Right lobe of liver (tissue), 6 donors: ENCODE measurements around the gene RELN. TPM values are rescaled to one million over a fixed set of nuclear protein-coding genes. Genes with fewer than 3 reads are reported as not detected.

Experiments
- ATAC-seq, 4 donors: fragments of 200-7000 bp; cut with Tn5 transposase; one replicate each; pipeline ENCODE4 v1.9.1; 2020; ENCODE audit warnings: mild to moderate bottlenecking in 4 of 4, moderate library complexity in 4 of 4
- DNase-seq, 3 donors: peaks; one replicate each; pipeline ENCODE4 v3.0.0-alpha.2; 2020
- H3K27ac ChIP-seq, 3 donors: fragments of 200-600 bp; one replicate each; pipeline ENCODE4 v1.8.0; 2022
- H3K27me3 ChIP-seq, 2 donors: fragments of 200-600 bp; one replicate each; pipeline ENCODE4 v1.8.0; 2022
- H3K36me3 ChIP-seq, 4 donors: fragments of 200-600 bp; sonication (generic) in 1 of 4; one replicate each; pipeline versions ENCODE4 v1.5.1 to v1.8.0; 2017 to 2022; ENCODE audit warnings: control low read depth in 1 of 4
- H3K4me1 ChIP-seq, 4 donors: fragments of 200-600 bp; sonication (generic) in 1 of 4; one replicate each; pipeline versions ENCODE4 v1.5.1 to v1.8.0; 2017 to 2022; ENCODE audit warnings: control low read depth in 1 of 4
- H3K4me3 ChIP-seq, 3 donors: fragments of 200-600 bp; one replicate each; pipeline ENCODE4 v1.8.0; 2022
- H3K9me3 ChIP-seq, 4 donors: fragments of 200-600 bp; sonication (generic) in 1 of 4; one replicate each; pipeline versions ENCODE4 v1.5.1 to v1.8.0; 2017 to 2022; ENCODE audit warnings: control low read depth in 1 of 4
- CTCF ChIP-seq, 4 donors: fragments of 200-600 bp in 3 of 4; fragments of 450-650 bp in 1 of 4; IDR thresholded peaks; one replicate each; pipeline versions ENCODE4 v1.5.1 to v1.8.0; 2016 to 2022; ENCODE audit warnings: antibody characterized with exemption in 4 of 4, mild to moderate bottlenecking in 2 of 4
- POLR2A ChIP-seq: fragments of 450-650 bp; IDR thresholded peaks from one replicate; pipeline ENCODE4 v1.6.1; 2017; ENCODE audit warnings: antibody characterized with exemption, mild to moderate bottlenecking
- WGBS: methylation state at CpG from one replicate; pipeline ENCODE4 v1.1.6; 2018; ENCODE audit warnings: low coverage, low lambda C conversion rate; ENCODE audit not compliant: insufficient coverage; ENCODE audit errors: missing lambda C conversion rate; 5-methylcytosine and 5-hydroxymethylcytosine counted together
- intact Hi-C, 2 donors: fragments of 100-400 bp; cut with DNase I; formaldehyde crosslinking; loops; one replicate each; pipeline versions ENCODE4 v1.11.2 to v1.14.1; 2022
- total RNA-seq, 6 experiments: library from RNA; depleted of rRNA in 2 of 6; stranded (reverse); fragments of >200 nt in 2 of 6; fragmentation: NEBNext Ultra II Directional in 3 of 6; extraction: Animal tissue kit (Norgen Biotek cat#: 25700) in 3 of 6; gene quantifications; one replicate each; pipeline versions ENCODE4 v1.1.0 to v1.2.4, GENCODE V29; 2016 to 2023
- donor health status: DM: no; HTN: yes; CAD: no.
- donor health status: DM: no; HTN: no; CAD: no.
- donor health status: DM: no; HTN: no; CAD: no.
- donor health status: DM: no; HTN: yes; CAD: no.
- donor health status: DM: no; HTN: yes; CAD: no.

Gene RELN
- total RNA-seq, 6 experiments from 2014 or later: 11.9 to 35.7 (median 18.9) TPM

DNA sequence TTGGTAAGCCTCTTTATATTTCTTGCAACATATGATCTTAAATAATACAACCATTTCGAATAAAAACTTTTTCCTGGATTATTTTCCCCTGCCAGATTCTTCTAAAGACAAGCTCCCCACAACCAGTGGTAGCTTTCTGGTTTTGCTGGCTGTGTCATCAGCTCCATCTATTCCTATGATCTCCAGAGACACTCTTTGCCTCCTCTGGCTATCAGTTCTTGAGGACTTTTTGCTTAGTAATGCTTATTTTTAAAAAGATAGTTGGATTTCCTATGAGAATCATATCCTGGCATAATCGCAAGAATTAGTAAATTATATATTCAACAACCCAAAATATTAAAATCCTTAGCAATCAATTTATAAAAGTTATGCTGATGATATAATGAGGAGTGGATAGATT, 439.7 kb downstream of the RELN start:
- Histone ChIP-seq H3K9me3 (no peaks in the 10 kb centered on the region), H3K36me3 (no peaks in the 10 kb centered on the region), H3K27me3 (no peaks in the 10 kb centered on the region), H3K4me3 (no peak overlapping the region), H3K27ac (no peak overlapping the region), H3K4me1 (no peaks in the 10 kb centered on the region)
- intact Hi-C loops: no loop called here
- 60% methylated on average over 2 of the region's 2 CpGs for WGBS
- DNase-seq: no peak
- no peak for ATAC-seq
- no peak for TF ChIP-seq CTCF (IDR thresholded peaks at IDR 0.05)
- no peak for TF ChIP-seq POLR2A

- H3K9me3 ChIP-seq: no peaks in the 10 kb centered on the region
- no peak for DNase-seq
These were observed 441.8 kb downstream of the RELN start for GRCh38 chr7:103547451-103548284.

DNA sequence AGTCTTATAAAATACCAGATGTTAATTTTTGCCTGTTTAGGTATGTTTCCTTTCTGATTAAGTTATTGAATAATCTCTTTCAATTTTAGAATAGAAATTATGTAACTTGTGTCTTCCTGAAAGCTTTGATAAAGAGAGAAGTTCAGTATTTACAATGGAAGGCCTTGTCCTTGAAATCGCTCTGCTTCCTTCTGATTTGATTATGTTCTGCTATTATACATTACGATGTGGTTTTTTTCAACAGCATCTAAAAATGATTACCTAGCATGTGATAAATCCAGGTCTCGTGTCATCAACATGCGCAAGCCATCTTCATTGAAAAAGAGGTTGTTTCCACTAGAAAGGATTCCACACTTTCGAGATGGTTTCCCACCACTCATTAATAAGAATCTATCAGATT, 447.0 kb downstream of the RELN start:
- H3K36me3 ChIP-seq: no peaks in the 10 kb centered on the region
- ATAC-seq (peak; percentile 37 to 59 (median 50)), DNase-seq (no peak)
- 75% methylated on average over 5 of the region's 5 CpGs for WGBS
- H3K9me3 ChIP-seq: no peaks in the 10 kb centered on the region
- no peak overlapping the region for H3K4me3 ChIP-seq
- intact Hi-C loops: no loop called here
- no peak overlapping the region for H3K27ac ChIP-seq
- H3K27me3 ChIP-seq: no peaks in the 10 kb centered on the region
- TF ChIP-seq POLR2A (no peak), CTCF (IDR thresholded peaks at IDR 0.05) (no peak)
- H3K4me1 ChIP-seq: no peaks in the 10 kb centered on the region

More at GRCh38 chr7:103547451-103548284, 441.8 kb downstream of the RELN start:
- H3K27ac ChIP-seq: no peak overlapping the region
- no peaks in the 10 kb centered on the region for H3K27me3 ChIP-seq
- H3K4me3 ChIP-seq: no peak overlapping the region
- H3K36me3 ChIP-seq: no peaks in the 10 kb centered on the region
- WGBS: 84% methylated on average over 3 of the region's 3 CpGs
- ATAC-seq: no peak
- no peaks in the 10 kb centered on the region for H3K4me1 ChIP-seq
- no peak for TF ChIP-seq POLR2A
- no peak for TF ChIP-seq CTCF (IDR thresholded peaks at IDR 0.05)
- intact Hi-C loops: no loop called here

DNA sequence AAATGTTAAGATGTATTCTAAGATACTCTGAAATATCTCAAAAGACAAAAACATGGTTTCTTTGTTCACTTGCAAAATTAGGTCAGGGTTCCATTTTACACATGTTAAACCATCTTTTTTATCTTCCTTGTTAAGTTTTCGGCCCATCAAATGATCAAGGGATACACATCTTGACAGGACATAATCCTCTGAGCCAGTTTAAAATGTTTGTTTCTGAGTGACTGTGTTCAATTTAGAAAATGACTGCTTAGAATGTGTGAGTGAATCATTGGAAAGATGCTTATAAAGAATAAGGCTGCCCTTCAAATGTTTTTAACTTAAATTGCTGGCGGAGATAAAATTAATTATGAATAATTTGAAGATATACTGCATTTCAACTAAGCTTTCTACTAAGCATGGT, 447.5 kb downstream of the RELN start:
- no peaks in the 10 kb centered on the region for H3K9me3 ChIP-seq
- intact Hi-C loops: no loop called here
- no peaks in the 10 kb centered on the region for H3K4me1 ChIP-seq
- no peak for ATAC-seq
- H3K4me3 ChIP-seq: no peak overlapping the region
- no peak for TF ChIP-seq CTCF (IDR thresholded peaks at IDR 0.05)
- no peak for TF ChIP-seq POLR2A
- H3K27ac ChIP-seq: no peak overlapping the region
- DNase-seq: no peak
- H3K27me3 ChIP-seq: no peaks in the 10 kb centered on the region
- no peaks in the 10 kb centered on the region for H3K36me3 ChIP-seq
- 79% methylated on average over 2 of the region's 2 CpGs for WGBS
